GM23248 (cell line): ENCODE results near the gene OPRL1. TPM values are rescaled to one million over a fixed set of nuclear protein-coding genes. Genes with fewer than 3 reads are reported as not detected.
"Not testable (repeated sequence)": the region's sequence is repeated elsewhere in the genome, so short reads cannot be mapped to it uniquely, and the experiment has no call there.

Source experiments
- DNase-seq: peaks from one replicate; pipeline ENCODE4 v3.0.0-alpha.2; 2015
- H2AFZ ChIP-seq: fragments of 200-600 bp; sonication (generic); 2 replicates; pipeline ENCODE4 v1.6.1; 2016; ENCODE audit warnings: antibody characterized with exemption
- H3F3A ChIP-seq: fragments of 200-600 bp; sonication (generic); 2 replicates; pipeline ENCODE4 v1.6.1; 2016; ENCODE audit warnings: mild to moderate bottlenecking, antibody characterized with exemption, mixed run types; ENCODE audit not compliant: insufficient read depth
- H3K27ac ChIP-seq: fragments of 200-600 bp; sonication (generic); 2 replicates; pipeline ENCODE4 v1.5.1; 2016; ENCODE audit warnings: mild to moderate bottlenecking
- H3K27me3 ChIP-seq: fragments of 200-600 bp; sonication (generic); replicated peaks from 2 replicates; pipeline ENCODE4 v1.6.1; 2016; ENCODE audit warnings: mild to moderate bottlenecking; ENCODE audit not compliant: insufficient read depth
- H3K36me3 ChIP-seq: fragments of 200-600 bp; sonication (generic); 2 replicates; pipeline ENCODE4 v1.6.1; 2016; ENCODE audit warnings: low read depth, mild to moderate bottlenecking
- H3K4me1 ChIP-seq: fragments of 200-600 bp; sonication (generic); 2 replicates; pipeline ENCODE4 v1.6.1; 2016; ENCODE audit warnings: mild to moderate bottlenecking; ENCODE audit not compliant: insufficient read depth
- H3K4me2 ChIP-seq: fragments of 200-600 bp; sonication (generic); one replicate; pipeline ENCODE4 v1.6.1; 2016; ENCODE audit warnings: mild to moderate bottlenecking; ENCODE audit not compliant: unreplicated experiment
- H3K4me3 ChIP-seq: fragments of 200-600 bp; sonication (generic); 2 replicates; pipeline ENCODE4 v1.5.1; 2016; ENCODE audit warnings: mild to moderate bottlenecking
- H3K79me2 ChIP-seq: fragments of 200-600 bp; sonication (generic); 2 replicates; pipeline ENCODE4 v1.6.1; 2016; ENCODE audit warnings: mild to moderate bottlenecking; ENCODE audit not compliant: insufficient read depth
- H3K9ac ChIP-seq: fragments of 200-600 bp; sonication (generic); 2 replicates; pipeline ENCODE4 v1.6.1; 2016; ENCODE audit warnings: mild to moderate bottlenecking
- H3K9me2 ChIP-seq: fragments of 200-600 bp; sonication (generic); 2 replicates; pipeline ENCODE4 v1.6.1; 2016; ENCODE audit warnings: mixed run types, mild to moderate bottlenecking, moderate library complexity; ENCODE audit not compliant: insufficient read depth
- H3K9me3 ChIP-seq: fragments of 200-600 bp; sonication (generic); one replicate; pipeline ENCODE4 v1.6.1; 2017; ENCODE audit warnings: low read depth
- H4K20me1 ChIP-seq: fragments of 200-600 bp; sonication (generic); 2 replicates; pipeline ENCODE4 v1.6.0; 2016; ENCODE audit not compliant: insufficient read depth
- EZH2 ChIP-seq: fragments of 200-600 bp; sonication (generic); IDR thresholded peaks from 2 replicates; pipeline ENCODE4 v1.6.1; 2018; ENCODE audit warnings: antibody characterized with exemption, mild to moderate bottlenecking; ENCODE audit not compliant: insufficient read depth, poor library complexity, severe bottlenecking
- EZH2phosphoT487 ChIP-seq: fragments of 200-600 bp; sonication (generic); IDR thresholded peaks from 2 replicates; pipeline ENCODE4 v1.6.1; 2018; ENCODE audit warnings: antibody characterized with exemption, moderate library complexity, mild to moderate bottlenecking, low read depth; ENCODE audit not compliant: insufficient read depth
- WGBS, 2 experiments: methylation state at CpG; one replicate each; pipeline ENCODE4 v1.1.6; 2015 to 2017; ENCODE audit warnings: low lambda C conversion rate in 2 of 2, low coverage in 1 of 2; ENCODE audit errors: missing lambda C conversion rate in 2 of 2; 5-methylcytosine and 5-hydroxymethylcytosine counted together
- in situ Hi-C: fragments of 300-500 bp; cut with MboI; formaldehyde crosslinking; loops from 2 replicates; pipeline ENCODE4 v1.15.0; 2020
- polyA plus RNA-seq: library from polyadenylated mRNA; unstranded; fragments of >200 nt; fragmentation: Nextera tagmentation; extraction: Ambion mirVana; gene quantifications from 2 replicates; pipeline ENCODE4 v1.2.1, GENCODE V29; 2016
- total RNA-seq: library from RNA; depleted of rRNA; stranded (reverse); fragments of >200 nt; shearing (Covaris generic); gene quantifications from 2 replicates; pipeline ENCODE4 v1.2.3, GENCODE V29; 2014

The OPRL1 gene
- total and polyA plus RNA-seq, 2 experiments from 2014 or later: 0.35 to 0.86 TPM

DNA sequence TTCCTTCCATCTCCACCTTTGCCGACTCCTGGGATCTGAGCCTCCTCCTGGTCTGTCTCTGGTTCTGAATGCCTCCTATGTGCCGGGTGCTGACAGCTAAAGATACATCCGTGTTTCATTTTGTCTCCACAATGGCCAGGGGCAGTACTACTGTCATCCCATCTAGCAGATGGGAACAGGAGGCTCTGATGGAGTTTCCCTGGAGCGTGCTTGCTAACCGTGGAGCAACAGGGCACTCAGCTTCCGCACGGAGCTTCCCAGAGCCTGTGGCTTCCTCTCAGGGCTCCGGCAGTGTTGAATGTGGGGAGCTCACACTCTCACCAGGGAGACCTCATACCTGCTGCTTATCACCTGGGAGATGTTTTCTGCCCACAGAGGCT is 39.4 kb downstream of the OPRL1 start:
- Histone ChIP-seq H3K36me3 (no peaks in the 10 kb centered on the region), H3K4me3 (no peak overlapping the region), H3K9me2 (no peaks in the 10 kb centered on the region), H3K9me3 (no peaks in the 10 kb centered on the region), H3K27ac (no peak overlapping the region), H3K9ac (no peak overlapping the region), H2AFZ (no peak overlapping the region), H3K4me1 (no peaks in the 10 kb centered on the region), H3K79me2 (no peaks in the 10 kb centered on the region), H4K20me1 (no peaks in the 10 kb centered on the region), H3K4me2 (no peak overlapping the region), H3F3A (no peaks in the 10 kb centered on the region), H3K27me3 (peaks cover 31% of the 10 kb centered on the region)
- in situ Hi-C loops: no loop called here
- no peak for DNase-seq
- 43 to 51% methylated on average over 8 of the region's 8 CpGs for WGBS, 2 experiments
- TF ChIP-seq EZH2phosphoT487: no peak
- TF ChIP-seq EZH2: no peak

DNA sequence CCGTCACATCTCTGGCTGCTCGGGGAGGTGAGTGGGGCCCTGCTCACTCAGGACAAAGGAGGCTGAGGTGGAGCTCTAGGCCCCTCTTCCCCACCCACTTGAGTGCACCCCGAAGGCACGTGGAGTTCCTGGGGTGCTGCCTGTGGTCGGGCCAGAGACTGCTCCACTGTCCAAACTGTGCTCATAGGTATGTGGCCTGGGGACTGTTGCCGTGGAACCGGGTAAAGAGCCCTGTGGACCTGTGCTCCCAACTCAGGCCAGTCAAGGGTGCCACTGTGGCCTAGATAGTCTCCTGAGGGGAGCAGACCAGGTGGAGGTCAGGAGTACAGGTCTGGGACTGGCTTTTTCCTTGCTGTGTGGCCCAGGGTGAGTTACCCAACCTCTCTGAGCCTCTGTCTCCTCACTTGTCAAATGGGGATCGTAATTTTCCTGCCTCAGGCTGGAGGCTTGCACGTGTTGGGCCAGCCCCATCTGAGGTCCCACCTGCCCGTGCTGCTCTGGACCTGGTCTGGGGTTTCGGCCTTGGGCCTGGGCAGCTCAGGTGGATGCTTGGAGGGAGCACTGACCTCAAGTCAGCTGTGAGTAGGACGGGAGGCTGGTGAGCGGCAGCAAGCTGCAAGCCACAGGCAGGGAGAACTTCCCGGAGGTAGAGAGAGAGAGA is 39.9 kb downstream of the OPRL1 start:
- H3K4me1 ChIP-seq: no peaks in the 10 kb centered on the region
- H3K4me3 ChIP-seq: peak overlapping the region; percentile 51
- TF ChIP-seq EZH2 (no peak), EZH2phosphoT487 (no peak)
- in situ Hi-C loops: no loop called here
- H3K27me3 ChIP-seq: peaks cover 37% of the 10 kb centered on the region
- peak overlapping the region; percentile 70 for H2AFZ ChIP-seq
- H3K4me2 ChIP-seq: peak overlapping the region; percentile 74
- no peaks in the 10 kb centered on the region for H3K9me3 ChIP-seq
- no peaks in the 10 kb centered on the region for H4K20me1 ChIP-seq
- no peaks in the 10 kb centered on the region for H3K9me2 ChIP-seq
- H3K27ac ChIP-seq: no peak overlapping the region
- H3K9ac ChIP-seq: no peak overlapping the region
- no peaks in the 10 kb centered on the region for H3K36me3 ChIP-seq
- H3K79me2 ChIP-seq: no peaks in the 10 kb centered on the region
- WGBS, 2 experiments: 59 to 60% methylated on average over 13 of the region's 14 CpGs
- H3F3A ChIP-seq: no peaks in the 10 kb centered on the region
- no peak for DNase-seq

DNA sequence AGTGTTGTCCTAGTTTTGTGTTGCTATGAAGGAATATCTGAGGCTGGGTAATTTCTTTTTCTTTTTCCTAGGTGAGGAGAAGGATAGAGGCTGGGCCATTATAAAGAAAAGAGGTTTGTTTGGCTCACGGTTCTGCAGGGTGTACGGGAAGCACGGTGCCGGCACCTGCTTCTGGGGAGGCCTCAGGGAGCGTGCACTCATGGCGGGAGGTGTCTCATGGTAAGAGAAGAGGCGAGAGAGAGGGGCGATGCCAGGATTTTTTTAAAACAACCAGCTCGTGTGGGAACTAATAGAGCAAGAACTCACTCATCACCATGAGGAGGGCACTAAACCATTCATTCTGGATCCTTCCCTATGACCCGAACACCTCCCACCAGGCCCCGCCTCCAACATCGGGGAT is 41.7 kb downstream of the OPRL1 start:
- H2AFZ ChIP-seq: no peak overlapping the region
- H3K4me1 ChIP-seq: no peaks in the 10 kb centered on the region
- H3K27me3 ChIP-seq: peaks cover 40% of the 10 kb centered on the region
- no peaks in the 10 kb centered on the region for H3F3A ChIP-seq
- in situ Hi-C loops: no loop called here
- H3K9ac ChIP-seq: no peak overlapping the region
- H3K36me3 ChIP-seq: no peaks in the 10 kb centered on the region
- H3K9me2 ChIP-seq: no peaks in the 10 kb centered on the region
- no peak overlapping the region for H3K4me2 ChIP-seq
- no peak overlapping the region for H3K27ac ChIP-seq
- no peaks in the 10 kb centered on the region for H3K9me3 ChIP-seq
- TF ChIP-seq EZH2 (no peak), EZH2phosphoT487 (no peak)
- no peaks in the 10 kb centered on the region for H4K20me1 ChIP-seq
- no peak for DNase-seq
- WGBS, 2 experiments: 67 to 73% methylated on average over 12 of the region's 12 CpGs
- no peaks in the 10 kb centered on the region for H3K79me2 ChIP-seq
- H3K4me3 ChIP-seq: no peak overlapping the region

DNA sequence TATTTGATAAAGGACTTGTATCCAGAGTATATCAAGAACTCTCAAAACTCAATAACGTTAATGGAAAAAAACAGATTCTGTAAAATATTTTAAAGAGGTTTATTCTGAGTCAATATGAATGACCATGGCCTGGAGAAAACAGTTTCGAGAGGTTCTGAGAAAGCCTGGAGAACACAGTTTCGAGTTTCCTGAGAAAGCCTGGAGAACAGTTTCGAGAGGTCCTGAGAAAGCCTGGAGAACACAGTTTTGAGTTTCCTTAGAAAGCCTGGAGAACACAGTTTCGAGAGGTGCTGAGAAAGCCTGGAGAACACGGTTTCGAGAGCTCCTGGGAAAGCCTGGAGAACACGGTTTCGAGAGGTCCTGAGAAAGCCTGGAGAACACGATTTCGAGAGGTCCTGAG is 43.0 kb downstream of the OPRL1 start:
- H3K36me3 ChIP-seq, in situ Hi-C loops: not testable (repeated sequence)
- WGBS, 2 experiments: 63 to 66% methylated on average over 11 of the region's 11 CpGs

DNA sequence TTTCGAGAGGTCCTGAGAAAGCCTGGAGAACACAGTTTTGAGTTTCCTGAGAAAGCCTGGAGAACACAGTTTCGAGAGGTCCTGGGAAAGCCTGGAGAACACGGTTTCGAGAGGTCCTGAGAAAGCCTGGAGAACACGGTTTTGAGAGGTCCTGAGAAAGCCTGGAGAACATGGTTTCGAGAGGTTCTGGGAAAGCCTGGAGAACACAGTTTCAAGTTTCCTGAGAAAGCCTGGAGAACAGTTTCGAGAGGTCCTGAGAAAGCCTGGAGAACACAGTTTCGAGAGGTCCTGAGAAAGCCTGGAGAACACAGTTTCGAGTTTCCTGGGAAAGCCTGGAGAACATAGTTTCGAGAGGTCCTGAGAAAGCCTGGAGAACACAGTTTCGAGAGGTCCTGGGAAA is 43.6 kb downstream of the OPRL1 start:
- in situ Hi-C loops: not testable (repeated sequence)

More for the DNA sequence above, 43.0 kb downstream of the OPRL1 start:
- not testable (repeated sequence) for H3K9me2 ChIP-seq, H3K79me2 ChIP-seq, H3K27ac ChIP-seq, H3K9me3 ChIP-seq, H4K20me1 ChIP-seq, DNase-seq, H3F3A ChIP-seq, H3K4me3 ChIP-seq, H3K4me2 ChIP-seq, H2AFZ ChIP-seq, H3K9ac ChIP-seq, H3K4me1 ChIP-seq
- H3K27me3 ChIP-seq: peaks cover 43% of the 10 kb centered on the region

More for the DNA sequence above, 43.6 kb downstream of the OPRL1 start:
- H3K9me3 ChIP-seq, DNase-seq, H3K36me3 ChIP-seq, H3K4me2 ChIP-seq, H3K79me2 ChIP-seq, H3F3A ChIP-seq, H3K4me3 ChIP-seq, H3K9me2 ChIP-seq, H2AFZ ChIP-seq, H4K20me1 ChIP-seq, H3K4me1 ChIP-seq, H3K9ac ChIP-seq, H3K27ac ChIP-seq: not testable (repeated sequence)
- WGBS, 2 experiments: 66 to 72% methylated on average over 11 of the region's 11 CpGs
- peaks cover 49% of the 10 kb centered on the region for H3K27me3 ChIP-seq
